Fibroblast of lung (primary cell): ENCODE measurements around the gene GRK4. TPM values are rescaled to one million over a fixed set of nuclear protein-coding genes. Genes with fewer than 3 reads are reported as not detected.

Experiments
- DNase-seq, 2 donors: peaks; one replicate each; pipeline versions ENCODE4 v3.0.0 to v3.0.0-alpha.2; 2010; ENCODE audit warnings: low read depth in 2 of 2
- H2AFZ ChIP-seq: 2 replicates; pipeline ENCODE4 v1.5.1; 2012; ENCODE audit warnings: low read length, control low read depth, inconsistent platforms
- H3K27ac ChIP-seq: 2 replicates; pipeline ENCODE4 v1.5.1; 2011; ENCODE audit warnings: low read length, control low read depth; ENCODE audit not compliant: insufficient read depth
- H3K27me3 ChIP-seq: 2 replicates; pipeline ENCODE4 v1.5.1; 2011; ENCODE audit warnings: mild to moderate bottlenecking, low read length; ENCODE audit not compliant: control insufficient read depth, insufficient read depth
- H3K36me3 ChIP-seq: 2 replicates; pipeline ENCODE4 v1.5.1; 2011; ENCODE audit warnings: low read length; ENCODE audit not compliant: control insufficient read depth, insufficient read depth
- H3K4me1 ChIP-seq: 2 replicates; pipeline ENCODE4 v1.5.1; 2011; ENCODE audit warnings: low read length; ENCODE audit not compliant: control insufficient read depth, insufficient read depth; ENCODE audit errors: extremely low read depth
- H3K4me2 ChIP-seq: 2 replicates; pipeline ENCODE4 v1.5.1; 2011; ENCODE audit warnings: low read length, control low read depth; ENCODE audit not compliant: insufficient read depth; ENCODE audit errors: extremely low read depth
- H3K4me3 ChIP-seq, 4 experiments: fragments of 200-600 bp in 1 of 4; sonication (generic) in 1 of 4; replicated peaks in 1 of 4; 2 replicates each; pipeline ENCODE4 v1.5.1; 2011 to 2016; ENCODE audit warnings: low read length in 4 of 4, low read depth in 3 of 4, mild to moderate bottlenecking in 3 of 4, control low read depth in 2 of 4, inconsistent platforms in 1 of 4, mixed read lengths in 1 of 4; ENCODE audit not compliant: insufficient read depth in 1 of 4; ENCODE audit errors: control extremely low read depth in 1 of 4
- H3K79me2 ChIP-seq: 2 replicates; pipeline ENCODE4 v1.5.1; 2012; ENCODE audit warnings: mild to moderate bottlenecking, low read length, inconsistent platforms; ENCODE audit not compliant: control insufficient read depth, insufficient read depth
- H3K9ac ChIP-seq: 2 replicates; pipeline ENCODE4 v1.5.1; 2011; ENCODE audit warnings: mild to moderate bottlenecking, low read length, control low read depth; ENCODE audit not compliant: insufficient read depth
- H3K9me3 ChIP-seq: 2 replicates; pipeline ENCODE4 v1.5.1; 2012; ENCODE audit warnings: low read depth, low read length; ENCODE audit not compliant: control insufficient read depth, insufficient read depth
- H4K20me1 ChIP-seq: 2 replicates; pipeline ENCODE4 v1.5.1; 2011; ENCODE audit warnings: low read length; ENCODE audit not compliant: control insufficient read depth, insufficient read depth; ENCODE audit errors: extremely low read depth
- CTCF ChIP-seq, 2 donors: IDR thresholded peaks in 1 of 2; conservative IDR thresholded peaks in 1 of 2; 1 replicate in 1 of 2; 2 replicates in 1 of 2; pipeline ENCODE4 v1.5.1; 2011 to 2012; ENCODE audit warnings: low read length in 2 of 2, control low read depth in 1 of 2, inconsistent platforms in 1 of 2, low read depth in 1 of 2, mild to moderate bottlenecking in 1 of 2
- EZH2 ChIP-seq: IDR thresholded peaks from 2 replicates; pipeline ENCODE4 v1.5.1; 2012; ENCODE audit warnings: low read length, control low read depth, mild to moderate bottlenecking; ENCODE audit errors: missing control alignments
- polyA plus RNA-seq, 2 donors: library from polyadenylated mRNA; depleted of rRNA in 1 of 2; stranded (reverse) in 1 of 2; unstranded in 1 of 2; fragments of >200 nt; gene quantifications; 2 replicates each; pipeline ENCODE4 v1.2.1, GENCODE V29; 2011 to 2012; ENCODE audit warnings: missing spikeins in 1 of 2
- total RNA-seq: library from RNA; depleted of rRNA; stranded (reverse); fragments of >200 nt; gene quantifications from 2 replicates; pipeline ENCODE4 v1.2.1, GENCODE V29; 2014

Gene GRK4
- total and polyA plus RNA-seq, 2 donors (not counting 1 experiment from before 2014, with no cell fraction given), result 4.4 to 5.9 TPM

GRCh38 chr4:2963966-2964471, 648 bp downstream of the GRK4 start:
- DNase-seq, result peak; percentile 43 to 61
- H3K4me1 ChIP-seq, result peaks cover 4% of the 10 kb centered on the region
- no peaks in the 10 kb centered on the region for H3K9me3 ChIP-seq
- peak overlapping the region; percentile 85 to 97 (median 88) for H3K4me3 ChIP-seq
- H2AFZ ChIP-seq, result peak overlapping the region; percentile 81
- peaks cover 31% of the 10 kb centered on the region for H3K79me2 ChIP-seq
- no peaks in the 10 kb centered on the region for H3K27me3 ChIP-seq
- TF ChIP-seq CTCF (conservative IDR thresholded peaks at IDR 0.05 in 1 of 2, IDR thresholded peaks at IDR 0.05 in 1 of 2; ENCODE audit: low read depth in 1 of 2, low read length in 2 of 2), result no peak
- TF ChIP-seq EZH2, result no peak
- peak overlapping the region; percentile 54 for H3K27ac ChIP-seq
- peak overlapping the region; percentile 95 for H3K9ac ChIP-seq
- H3K36me3 ChIP-seq, result peaks cover 2% of the 10 kb centered on the region
- H3K4me2 ChIP-seq, result peak overlapping the region; percentile 94
- no peaks in the 10 kb centered on the region for H4K20me1 ChIP-seq

- TF ChIP-seq EZH2 (no peak), CTCF (conservative IDR thresholded peaks at IDR 0.05 in 1 of 2, IDR thresholded peaks at IDR 0.05 in 1 of 2; ENCODE audit: low read depth in 1 of 2, low read length in 2 of 2) (no peak)
- no peak overlapping the region for H3K27ac ChIP-seq
- peaks cover 26% of the 10 kb centered on the region for H3K79me2 ChIP-seq
- H3K36me3 ChIP-seq, result peaks cover 2% of the 10 kb centered on the region
- H3K4me1 ChIP-seq, result peaks cover 4% of the 10 kb centered on the region
- peak overlapping the region; percentile 94 for H3K4me2 ChIP-seq
- no peaks in the 10 kb centered on the region for H3K9me3 ChIP-seq
- no peaks in the 10 kb centered on the region for H3K27me3 ChIP-seq
- no peak overlapping the region for H3K9ac ChIP-seq
- no peaks in the 10 kb centered on the region for H4K20me1 ChIP-seq
- H3K4me3 ChIP-seq, result peak overlapping the region; percentile 85 to 97 (median 88)
- DNase-seq, result no peak
- H2AFZ ChIP-seq, result no peak overlapping the region
These were observed 1.4 kb downstream of the GRK4 start for GRCh38 chr4:2964706-2965258.

GRCh38 chr4:2965262-2965661, 1.9 kb downstream of the GRK4 start:
- TF ChIP-seq EZH2 (no peak), CTCF (conservative IDR thresholded peaks at IDR 0.05 in 1 of 2, IDR thresholded peaks at IDR 0.05 in 1 of 2; ENCODE audit: low read depth in 1 of 2, low read length in 2 of 2) (no peak)
- peaks cover 2% of the 10 kb centered on the region for H3K36me3 ChIP-seq
- peaks cover 23% of the 10 kb centered on the region for H3K79me2 ChIP-seq
- H3K9me3 ChIP-seq, result no peaks in the 10 kb centered on the region
- H3K4me2 ChIP-seq, result peak overlapping the region; percentile 13
- H3K9ac ChIP-seq, result no peak overlapping the region
- H3K4me1 ChIP-seq, result peaks cover 4% of the 10 kb centered on the region
- no peaks in the 10 kb centered on the region for H4K20me1 ChIP-seq
- no peak overlapping the region for H2AFZ ChIP-seq
- no peaks in the 10 kb centered on the region for H3K27me3 ChIP-seq
- DNase-seq, result no peak
- peak overlapping the region in 1 of 4 experiments; percentile 90 for H3K4me3 ChIP-seq
- no peak overlapping the region for H3K27ac ChIP-seq
